LNCAP (cell line): ENCODE results near the gene SHLD1.

Experiments used
- TF ChIP-seq, protein P1 (sequence below): fragments of 450-650 bp; IDR thresholded peaks from 2 replicates; pipeline ENCODE4 v1.5.1; 2017; ENCODE audit warnings: mild to moderate bottlenecking

Gene SHLD1

DNA sequence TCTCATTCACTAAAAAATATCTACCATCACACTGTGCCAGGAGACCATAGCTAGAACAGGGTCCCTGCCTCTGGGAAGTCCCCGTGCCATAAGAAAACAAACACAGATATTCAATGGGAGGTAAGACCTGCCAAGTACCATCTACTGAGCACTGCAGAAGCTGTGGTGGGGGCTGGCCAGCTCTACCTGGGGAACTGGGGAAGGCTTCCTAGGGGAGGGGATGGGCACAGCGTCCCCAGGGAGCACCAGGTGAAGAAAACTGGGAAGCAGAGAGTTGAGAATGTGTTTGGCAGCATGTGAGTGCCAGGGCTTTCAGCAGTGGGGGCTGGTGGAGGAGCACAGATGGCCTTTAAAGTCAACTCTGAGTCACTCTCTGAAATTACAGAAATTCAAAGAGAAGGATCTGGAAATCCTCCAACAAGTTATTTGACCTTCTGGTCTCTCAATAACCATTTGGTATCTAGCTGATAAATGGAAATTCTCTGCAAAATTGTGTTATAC is 85.2 kb downstream of the SHLD1 start:
- TF ChIP-seq, protein P1, sequence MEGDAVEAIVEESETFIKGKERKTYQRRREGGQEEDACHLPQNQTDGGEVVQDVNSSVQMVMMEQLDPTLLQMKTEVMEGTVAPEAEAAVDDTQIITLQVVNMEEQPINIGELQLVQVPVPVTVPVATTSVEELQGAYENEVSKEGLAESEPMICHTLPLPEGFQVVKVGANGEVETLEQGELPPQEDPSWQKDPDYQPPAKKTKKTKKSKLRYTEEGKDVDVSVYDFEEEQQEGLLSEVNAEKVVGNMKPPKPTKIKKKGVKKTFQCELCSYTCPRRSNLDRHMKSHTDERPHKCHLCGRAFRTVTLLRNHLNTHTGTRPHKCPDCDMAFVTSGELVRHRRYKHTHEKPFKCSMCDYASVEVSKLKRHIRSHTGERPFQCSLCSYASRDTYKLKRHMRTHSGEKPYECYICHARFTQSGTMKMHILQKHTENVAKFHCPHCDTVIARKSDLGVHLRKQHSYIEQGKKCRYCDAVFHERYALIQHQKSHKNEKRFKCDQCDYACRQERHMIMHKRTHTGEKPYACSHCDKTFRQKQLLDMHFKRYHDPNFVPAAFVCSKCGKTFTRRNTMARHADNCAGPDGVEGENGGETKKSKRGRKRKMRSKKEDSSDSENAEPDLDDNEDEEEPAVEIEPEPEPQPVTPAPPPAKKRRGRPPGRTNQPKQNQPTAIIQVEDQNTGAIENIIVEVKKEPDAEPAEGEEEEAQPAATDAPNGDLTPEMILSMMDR: no peak

DNA sequence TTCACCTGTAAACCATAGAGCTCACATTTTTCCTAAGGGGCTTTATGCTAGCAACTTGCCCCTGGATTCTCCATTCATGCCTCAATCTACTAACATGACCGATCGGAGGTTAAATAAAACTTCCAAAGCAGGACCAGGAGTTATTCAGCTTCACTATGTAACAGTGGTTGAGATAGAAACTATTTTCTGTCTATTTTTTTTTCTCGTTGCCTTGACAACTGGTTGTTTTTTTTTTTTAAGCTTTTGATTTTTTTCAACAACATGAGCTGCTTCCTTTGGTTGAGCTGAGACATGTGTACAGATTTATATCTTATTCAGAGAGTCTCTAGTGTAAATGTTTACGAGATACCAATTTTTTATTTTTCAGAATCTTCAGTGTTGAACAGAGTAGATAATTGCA is 85.7 kb downstream of the SHLD1 start:
- TF ChIP-seq, protein P1: no peak

DNA sequence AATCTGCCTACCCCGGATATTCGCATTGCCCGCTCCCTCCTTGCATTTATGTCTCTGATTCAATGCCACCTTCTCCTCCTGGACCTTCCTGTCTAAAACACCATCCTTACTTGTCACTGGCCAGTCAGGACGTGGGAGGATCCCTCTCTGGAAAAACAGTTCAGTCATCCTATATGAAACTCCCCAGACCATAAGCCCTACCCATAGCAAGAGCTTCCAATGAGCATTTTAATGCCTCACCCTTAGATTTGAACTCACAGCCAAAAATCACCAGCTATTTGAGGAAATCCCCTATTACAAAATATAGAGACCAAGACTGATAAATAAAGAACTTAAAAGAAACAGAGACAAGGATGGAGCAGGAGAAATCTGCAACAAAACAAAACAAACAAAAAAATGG is 86.4 kb downstream of the SHLD1 start:
- TF ChIP-seq, protein P1: no peak

DNA sequence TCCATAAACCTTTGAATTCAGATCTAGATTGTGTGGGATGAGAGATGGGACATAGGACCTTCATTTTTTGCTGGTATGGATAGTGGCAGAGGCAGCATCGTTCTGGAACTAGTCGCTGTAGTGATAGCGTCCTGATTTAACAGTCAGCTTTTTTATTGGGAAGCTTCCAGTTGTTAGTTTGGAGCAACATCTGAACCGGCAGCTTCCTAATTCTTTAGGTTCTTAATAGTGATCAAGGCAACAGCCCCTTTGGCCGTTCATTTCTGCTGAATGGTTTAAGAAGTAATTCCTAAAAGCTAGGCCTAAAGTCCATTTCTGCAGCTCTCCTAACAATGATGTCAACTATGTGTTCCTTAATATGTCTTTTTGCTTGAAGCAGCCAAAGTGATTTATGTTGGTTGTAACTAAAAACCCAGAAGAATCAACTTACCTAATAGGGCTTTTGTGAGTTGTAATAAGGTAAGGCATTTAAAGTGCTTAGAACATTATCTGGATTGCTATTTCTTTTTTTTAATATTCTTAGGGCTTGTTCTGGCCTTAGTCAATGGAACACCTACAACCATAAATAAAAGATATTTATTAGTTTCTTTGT is 90.3 kb downstream of the SHLD1 start:
- TF ChIP-seq, protein P1: no peak

DNA sequence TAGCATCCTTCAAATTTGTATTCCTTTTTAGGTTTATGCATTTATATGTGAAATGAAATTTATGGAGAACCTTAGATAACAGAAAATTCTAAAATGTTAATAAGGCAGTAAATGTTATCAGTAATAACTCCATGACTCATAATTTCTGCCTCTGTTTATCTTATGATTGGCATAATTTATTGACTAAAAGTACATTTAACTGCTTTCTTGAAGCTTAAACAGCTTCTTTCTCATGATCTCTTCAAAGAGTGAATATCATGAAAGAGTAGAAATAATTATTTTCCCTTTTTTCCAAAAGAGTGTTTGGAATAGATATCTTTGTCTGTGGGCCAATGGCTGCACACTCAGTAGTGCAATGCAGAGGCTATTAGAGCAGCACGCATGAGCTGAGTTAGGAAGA is 91.3 kb downstream of the SHLD1 start:
- TF ChIP-seq, protein P1: no peak

DNA sequence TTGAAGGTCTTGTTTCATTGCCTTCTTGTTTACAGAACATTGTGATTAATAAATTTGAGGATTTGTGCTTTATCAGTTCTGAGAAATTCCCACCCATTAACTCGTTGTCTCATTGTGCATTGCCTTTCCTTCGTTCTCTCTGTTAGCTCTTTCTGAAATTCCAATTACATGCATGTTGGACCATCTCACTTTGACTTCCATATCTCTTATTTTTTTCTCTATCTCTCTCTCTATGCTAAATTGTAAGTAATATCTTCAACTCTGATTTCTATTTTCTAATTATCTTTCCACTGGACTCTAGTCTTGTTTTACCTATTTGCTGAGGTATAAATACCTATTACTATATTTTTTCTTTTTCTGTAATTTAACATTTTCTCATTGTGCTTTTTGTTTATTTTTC is 92.3 kb downstream of the SHLD1 start:
- TF ChIP-seq, protein P1: no peak

DNA sequence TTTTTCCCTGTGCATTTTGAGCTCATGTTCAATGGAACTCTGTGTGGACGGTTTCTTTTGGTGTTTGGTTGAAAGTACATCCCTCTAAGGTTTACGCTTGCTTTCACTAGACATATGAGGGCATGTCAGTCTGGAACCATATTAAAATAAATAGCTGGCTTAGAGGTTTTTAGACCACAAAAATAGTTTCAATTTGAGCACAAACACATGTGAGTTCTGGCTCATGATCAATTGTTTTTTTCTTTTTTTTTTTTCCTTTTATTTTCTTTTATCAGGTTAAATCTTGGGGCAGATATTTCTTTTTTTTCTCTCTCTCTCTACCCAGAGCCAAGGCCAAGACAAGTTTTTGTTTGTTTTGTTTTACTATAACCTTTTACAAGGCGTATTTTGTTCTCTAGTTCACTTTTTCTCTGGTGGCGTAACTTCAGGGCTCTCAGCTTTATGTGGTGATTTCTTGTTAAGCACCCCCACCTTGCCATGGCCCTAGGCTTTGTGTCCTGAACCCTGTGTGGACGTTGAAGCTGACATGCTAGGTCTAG is 92.9 kb downstream of the SHLD1 start:
- TF ChIP-seq, protein P1: no peak
